PC-9 (cell line): Measurements from ENCODE around the gene PRKCB. TPM values are rescaled to one million over a fixed set of nuclear protein-coding genes. Genes with fewer than 3 reads are reported as not detected.
"Not testable (repeated sequence)": the region's sequence is repeated elsewhere in the genome, so short reads cannot be mapped to it uniquely, and the experiment has no call there.

Source experiments
- BruUV-seq: library from RNA; stranded (reverse); fragments of 400-500 nt; replicated peaks from 2 replicates; lab custom pipeline; 2021; lab: Mats Ljungman, UMichigan
- CTCF ChIA-PET: fragments of 300-600 bp; sonication (Branson Sonifier 250); formaldehyde crosslinking; loops from one replicate; lab custom pipeline; 2022; ENCODE audit warnings: antibody characterized with exemption; lab: Charles Lee
- POLR2A ChIA-PET: fragments of 300-600 bp; sonication (Branson Sonifier 250); formaldehyde crosslinking; loops from one replicate; lab custom pipeline; 2022; ENCODE audit warnings: antibody characterized with exemption; ENCODE audit not compliant: unreplicated experiment; lab: Charles Lee
- DNase-seq, 2 experiments: peaks; one replicate each; pipeline versions ENCODE4 v3.0.0 to v3.0.0-alpha.2; 2015 to 2022; ENCODE audit warnings: mixed read lengths in 1 of 2
- H2AFZ ChIP-seq: fragments of 200-600 bp; sonication (generic); 2 replicates; pipeline ENCODE4 v1.8.1; 2017; ENCODE audit warnings: antibody characterized with exemption
- H3F3A ChIP-seq: fragments of 200-600 bp; sonication (generic); 2 replicates; pipeline ENCODE4 v1.8.1; 2017; ENCODE audit warnings: antibody characterized with exemption, mild to moderate bottlenecking, low read depth; ENCODE audit not compliant: insufficient read depth
- H3K27ac ChIP-seq: fragments of 200-600 bp; sonication (generic); 2 replicates; pipeline ENCODE4 v1.6.1; 2016; ENCODE audit warnings: mixed run types
- H3K27me3 ChIP-seq: fragments of 200-600 bp; sonication (generic); 2 replicates; pipeline ENCODE4 v1.6.1; 2016; ENCODE audit warnings: low read depth, mixed run types; ENCODE audit not compliant: insufficient read depth
- H3K36me3 ChIP-seq: fragments of 200-600 bp; sonication (generic); 2 replicates; pipeline ENCODE4 v1.6.1; 2016; ENCODE audit warnings: low read depth, mixed run types
- H3K4me1 ChIP-seq: fragments of 200-600 bp; sonication (generic); replicated peaks from 2 replicates; pipeline ENCODE4 v1.6.1; 2016; ENCODE audit warnings: mixed run types; ENCODE audit not compliant: insufficient read depth
- H3K4me2 ChIP-seq: fragments of 200-600 bp; sonication (generic); 2 replicates; pipeline ENCODE4 v1.6.1; 2017; ENCODE audit warnings: mixed run types
- H3K4me3 ChIP-seq: fragments of 200-600 bp; sonication (generic); 2 replicates; pipeline ENCODE4 v1.6.1; 2016; ENCODE audit warnings: mixed run types
- H3K79me2 ChIP-seq: fragments of 200-600 bp; sonication (generic); 2 replicates; pipeline ENCODE4 v1.6.1; 2017; ENCODE audit warnings: low read depth, mixed run types
- H3K9me2 ChIP-seq: fragments of 200-600 bp; sonication (generic); 2 replicates; pipeline ENCODE4 v1.8.1; 2017; ENCODE audit warnings: mild to moderate bottlenecking; ENCODE audit not compliant: insufficient read depth
- H3K9me3 ChIP-seq: fragments of 200-600 bp; sonication (generic); 2 replicates; pipeline ENCODE4 v1.8.1; 2016; ENCODE audit warnings: low read depth; ENCODE audit not compliant: insufficient read depth
- H4K20me1 ChIP-seq: fragments of 200-600 bp; sonication (generic); 2 replicates; pipeline ENCODE4 v1.8.1; 2017; ENCODE audit not compliant: insufficient read depth
- EZH2 ChIP-seq: fragments of 200-600 bp; sonication (generic); IDR thresholded peaks from 2 replicates; pipeline ENCODE4 v1.8.0; 2017; ENCODE audit warnings: antibody characterized with exemption, low read depth
- intact Hi-C: fragments of 100-400 bp; cut with micrococcal nuclease; formaldehyde crosslinking; loops from one replicate; pipeline ENCODE4 v1.10.0; 2022; ENCODE audit not compliant: unreplicated experiment
- total RNA-seq: library from RNA; stranded (reverse); gene quantifications from 2 replicates; pipeline ENCODE4 v1.2.3, GENCODE V29; 2021
- TF ChIP-seq, protein P1 (sequence below): fragments of 200-600 bp; sonication (generic); conservative IDR thresholded peaks from 2 replicates; pipeline ENCODE4 v1.6.1; 2017; ENCODE audit warnings: mixed run types, antibody characterized with exemption, mild to moderate bottlenecking, moderate library complexity

The PRKCB gene
- total RNA-seq, 1 experiment from 2014 or later = not detected

DNA sequence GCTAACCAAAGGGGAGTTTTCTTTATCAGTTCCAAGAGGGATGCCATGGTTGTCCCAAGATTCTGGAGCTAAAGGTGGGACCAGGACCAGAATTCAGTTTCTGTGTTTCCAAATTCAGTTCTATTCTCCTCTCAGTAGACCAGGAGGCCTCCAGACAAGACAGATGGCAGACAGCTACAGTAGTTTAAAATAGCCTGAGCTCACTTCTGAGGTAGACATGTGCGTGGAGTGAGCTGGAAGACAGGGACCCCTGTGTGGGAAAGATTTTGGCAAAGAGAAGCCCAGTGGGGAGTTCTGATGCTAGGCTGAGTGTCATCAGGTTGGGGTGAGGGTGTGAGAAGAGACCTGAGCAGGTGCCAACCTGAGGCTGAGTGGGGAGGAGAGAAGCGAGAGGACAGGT, 95.4 kb downstream of the PRKCB start:
- Histone ChIP-seq H3F3A (no peaks in the 10 kb centered on the region), H3K4me1 (no peaks in the 10 kb centered on the region), H3K4me3 (no peak overlapping the region), H3K36me3 (no peaks in the 10 kb centered on the region), H3K4me2 (no peak overlapping the region), H2AFZ (no peak overlapping the region), H3K9me2 (no peaks in the 10 kb centered on the region), H3K27me3 (peaks cover 11% of the 10 kb centered on the region; the same call in 1 of the 2 replicates), H3K9me3 (no peaks in the 10 kb centered on the region), H3K27ac (no peak overlapping the region), H3K79me2 (no peaks in the 10 kb centered on the region), H4K20me1 (no peaks in the 10 kb centered on the region)
- no TSS peak for BruUV-seq
- TF ChIP-seq, protein P1, sequence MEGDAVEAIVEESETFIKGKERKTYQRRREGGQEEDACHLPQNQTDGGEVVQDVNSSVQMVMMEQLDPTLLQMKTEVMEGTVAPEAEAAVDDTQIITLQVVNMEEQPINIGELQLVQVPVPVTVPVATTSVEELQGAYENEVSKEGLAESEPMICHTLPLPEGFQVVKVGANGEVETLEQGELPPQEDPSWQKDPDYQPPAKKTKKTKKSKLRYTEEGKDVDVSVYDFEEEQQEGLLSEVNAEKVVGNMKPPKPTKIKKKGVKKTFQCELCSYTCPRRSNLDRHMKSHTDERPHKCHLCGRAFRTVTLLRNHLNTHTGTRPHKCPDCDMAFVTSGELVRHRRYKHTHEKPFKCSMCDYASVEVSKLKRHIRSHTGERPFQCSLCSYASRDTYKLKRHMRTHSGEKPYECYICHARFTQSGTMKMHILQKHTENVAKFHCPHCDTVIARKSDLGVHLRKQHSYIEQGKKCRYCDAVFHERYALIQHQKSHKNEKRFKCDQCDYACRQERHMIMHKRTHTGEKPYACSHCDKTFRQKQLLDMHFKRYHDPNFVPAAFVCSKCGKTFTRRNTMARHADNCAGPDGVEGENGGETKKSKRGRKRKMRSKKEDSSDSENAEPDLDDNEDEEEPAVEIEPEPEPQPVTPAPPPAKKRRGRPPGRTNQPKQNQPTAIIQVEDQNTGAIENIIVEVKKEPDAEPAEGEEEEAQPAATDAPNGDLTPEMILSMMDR = no peak
- no peak for TF ChIP-seq EZH2
- intact Hi-C loops = no loop called here
- ChIA-PET POLR2A (no interaction called here), CTCF (no interaction called here)
- DNase-seq = no peak

DNA sequence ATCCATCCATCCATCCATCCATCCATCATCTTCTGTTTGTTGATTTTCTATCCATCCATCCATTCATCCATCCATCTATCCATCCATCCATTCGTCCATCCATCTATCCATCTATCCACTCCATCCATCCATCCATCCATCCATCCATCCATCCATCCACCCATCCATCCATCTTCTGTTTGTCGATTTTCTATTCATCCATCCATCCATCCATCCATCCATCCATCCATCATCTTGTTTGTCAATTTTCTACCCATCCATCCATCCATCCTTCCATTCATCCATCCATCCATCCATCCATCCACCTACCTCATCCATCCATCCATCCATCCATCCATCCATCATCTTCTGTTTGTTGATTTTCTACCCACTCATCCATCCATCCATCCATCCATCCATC, 97.9 kb downstream of the PRKCB start:
- H3K9me3 ChIP-seq, BruUV-seq, POLR2A ChIA-PET: not testable (repeated sequence)

DNA sequence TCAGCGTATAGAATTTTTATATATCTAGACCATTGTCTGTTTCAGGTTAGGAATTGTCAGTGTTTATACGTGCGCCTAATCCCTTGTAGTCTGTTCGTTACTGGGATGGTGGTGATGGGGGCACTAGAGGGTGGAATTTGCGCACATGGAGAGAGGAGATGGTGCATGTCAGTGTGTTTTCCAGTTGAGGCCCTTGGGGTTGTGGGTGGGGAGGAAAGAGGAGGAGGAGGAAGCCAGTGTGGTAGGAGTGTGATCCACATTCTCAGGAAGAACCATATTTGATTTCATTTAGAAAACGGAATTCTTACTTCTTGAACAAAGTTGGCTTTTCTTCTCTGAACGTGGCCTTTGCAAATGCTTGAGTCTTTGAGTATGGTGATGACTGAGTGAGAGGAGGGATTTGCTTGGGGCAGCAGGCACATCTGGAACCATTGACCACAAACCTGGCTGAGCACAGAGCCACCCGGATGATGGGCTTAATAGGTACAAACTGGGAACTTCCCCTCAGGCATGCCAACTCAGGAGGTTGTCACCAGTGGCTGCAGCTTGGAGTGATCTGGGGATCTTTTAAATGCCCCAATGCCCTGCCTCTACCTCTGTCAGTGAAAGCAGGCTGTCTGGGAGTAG, 98.9 kb downstream of the PRKCB start:
- no TSS peak for BruUV-seq
- Histone ChIP-seq H3K79me2 (no peaks in the 10 kb centered on the region), H3K9me3 (no peaks in the 10 kb centered on the region), H3K4me2 (no peak overlapping the region), H3F3A (no peaks in the 10 kb centered on the region), H4K20me1 (no peaks in the 10 kb centered on the region), H3K4me1 (no peaks in the 10 kb centered on the region), H3K4me3 (no peak overlapping the region), H3K27ac (no peak overlapping the region), H3K9me2 (no peaks in the 10 kb centered on the region; the same call in 1 of the 2 replicates), H3K36me3 (no peaks in the 10 kb centered on the region), H3K27me3 (peaks cover 9% of the 10 kb centered on the region; the same call in 1 of the 2 replicates), H2AFZ (no peak overlapping the region)
- intact Hi-C loops = no loop called here
- DNase-seq = no peak
- POLR2A ChIA-PET = no interaction called here
- no peak for TF ChIP-seq EZH2
- TF ChIP-seq, protein P1 = no peak
- CTCF ChIA-PET = no interaction called here

More for the DNA sequence above, 97.9 kb downstream of the PRKCB start:
- H2AFZ ChIP-seq, H3K4me2 ChIP-seq, H3K27me3 ChIP-seq, H3K36me3 ChIP-seq, H3K4me1 ChIP-seq, CTCF ChIA-PET, H3K27ac ChIP-seq, H3K4me3 ChIP-seq, H3F3A ChIP-seq, H4K20me1 ChIP-seq, DNase-seq, H3K79me2 ChIP-seq, intact Hi-C loops, H3K9me2 ChIP-seq: not testable (repeated sequence)

DNA sequence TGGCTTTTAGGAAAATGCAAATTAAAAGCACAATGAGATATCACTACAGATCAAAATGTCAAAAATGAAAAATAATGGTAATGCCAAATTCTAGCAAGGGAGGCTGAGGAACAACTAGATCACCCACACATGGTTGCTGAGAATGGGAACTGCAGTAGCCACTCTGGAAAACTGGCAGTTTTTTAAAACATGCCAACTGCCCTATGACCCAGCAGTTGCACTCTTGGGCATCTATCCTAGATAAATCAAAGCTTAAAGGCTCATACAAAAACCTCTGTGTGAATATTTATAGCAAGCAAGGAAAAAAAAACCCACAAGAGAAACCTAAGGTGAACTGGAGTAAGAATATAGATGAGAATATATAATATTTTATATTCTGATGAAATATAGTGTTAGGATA, 104.3 kb downstream of the PRKCB start:
- Histone ChIP-seq H3K36me3 (no peaks in the 10 kb centered on the region), H2AFZ (no peak overlapping the region), H3K79me2 (no peaks in the 10 kb centered on the region), H3K4me2 (no peak overlapping the region), H3K4me1 (no peaks in the 10 kb centered on the region), H3K27ac (no peak overlapping the region), H4K20me1 (no peaks in the 10 kb centered on the region), H3K9me3 (no peaks in the 10 kb centered on the region), H3F3A (no peaks in the 10 kb centered on the region), H3K9me2 (no peaks in the 10 kb centered on the region; the same call in 1 of the 2 replicates), H3K27me3 (peaks cover 14% of the 10 kb centered on the region; the same call in 1 of the 2 replicates), H3K4me3 (no peak overlapping the region)
- DNase-seq = no peak
- TF ChIP-seq, protein P1 = no peak
- TF ChIP-seq EZH2 = no peak
- ChIA-PET POLR2A (no interaction called here), CTCF (no interaction called here)
- intact Hi-C loops = no loop called here
- BruUV-seq = no TSS peak
